ENCODE measurements around the gene CHD1L.
A peak's percentile ranks its signal among the peaks of the same experiment; 100 is the strongest.
"Not testable (repeated sequence)": the region's sequence is repeated elsewhere in the genome, so short reads cannot be mapped to it uniquely, and the experiment has no call there.

The CHD1L gene

GRCh38 chr1:147242449-147243227, at the start of gene CHD1L:
Gene CHD1L, plus strand, starts transcription at chr1:147242684. Its CDS starts 20 bp downstream, at chr1:147242704.
- TF ChIP-seq CTCF (IDR thresholded peaks at IDR 0.05; ENCODE audit: low read depth, low read length), result peak; percentile 75
- peak within 1 kb of the TSS; percentile 71 to 87 for H3K4me3 ChIP-seq (replicated peaks in 1 of 2; ENCODE audit: low read depth in 2 of 2, low read length in 2 of 2)
- peak; percentile 96 to 97 for DNase-seq (ENCODE audit: low read depth in 2 of 2)

GRCh38 chr1:147197324-147197723, 45.2 kb upstream of the CHD1L start:
- not testable (repeated sequence) for DNase-seq (ENCODE audit: low read depth in 2 of 2); H3K4me3 ChIP-seq (replicated peaks in 1 of 2; ENCODE audit: low read depth in 2 of 2, low read length in 2 of 2)

GRCh38 chr1:147201276-147201675, 41.2 kb upstream of the CHD1L start:
- no peak for TF ChIP-seq CTCF (IDR thresholded peaks at IDR 0.05; ENCODE audit: low read depth, low read length)
- H3K4me3 ChIP-seq (replicated peaks in 1 of 2; ENCODE audit: low read depth in 2 of 2, low read length in 2 of 2), result no peak overlapping the region
- no peak for DNase-seq (ENCODE audit: low read depth in 2 of 2)

GRCh38 chr1:147201786-147202185, 40.7 kb upstream of the CHD1L start:
- no peak for TF ChIP-seq CTCF (IDR thresholded peaks at IDR 0.05; ENCODE audit: low read depth, low read length)
- DNase-seq (ENCODE audit: low read depth in 2 of 2), result no peak
- H3K4me3 ChIP-seq (replicated peaks in 1 of 2; ENCODE audit: low read depth in 2 of 2, low read length in 2 of 2), result no peak overlapping the region

- no peak for DNase-seq (ENCODE audit: low read depth in 2 of 2)
- no peak overlapping the region for H3K4me3 ChIP-seq (replicated peaks in 1 of 2; ENCODE audit: low read depth in 2 of 2, low read length in 2 of 2)
- no peak for TF ChIP-seq CTCF (IDR thresholded peaks at IDR 0.05; ENCODE audit: low read depth, low read length)
These were observed 39.9 kb upstream of the CHD1L start for GRCh38 chr1:147202576-147202975.

- TF ChIP-seq CTCF (IDR thresholded peaks at IDR 0.05; ENCODE audit: low read depth, low read length), result no peak
- no peak overlapping the region for H3K4me3 ChIP-seq (replicated peaks in 1 of 2; ENCODE audit: low read depth in 2 of 2, low read length in 2 of 2)
- no peak for DNase-seq (ENCODE audit: low read depth in 2 of 2)
These were observed 38.4 kb upstream of the CHD1L start for GRCh38 chr1:147204080-147204479.

GRCh38 chr1:147207192-147207591, 35.3 kb upstream of the CHD1L start:
- TF ChIP-seq CTCF (IDR thresholded peaks at IDR 0.05; ENCODE audit: low read depth, low read length), result no peak
- DNase-seq (ENCODE audit: low read depth in 2 of 2), result no peak
- H3K4me3 ChIP-seq (replicated peaks in 1 of 2; ENCODE audit: low read depth in 2 of 2, low read length in 2 of 2), result no peak overlapping the region

All from cardiac fibroblast (primary cell).